Activated CD8-positive, alpha-beta T cell treated with anti-CD3 and anti-CD28 coated beads, Interleukin-2, amount 10 ng/mL, durations not matched to agents 7 days and 5 days (primary cell): ENCODE data around the gene FBXO10. TPM values are rescaled to one million over a fixed set of nuclear protein-coding genes. Genes with fewer than 3 reads are reported as not detected.
A peak's percentile ranks its signal among the peaks of the same experiment; 100 is the strongest.

Source experiments
- ATAC-seq: fragments of 150-1000 bp; cut with Tn5 transposase; one replicate; pipeline ENCODE4 v1.10.0; 2021; ENCODE audit warnings: moderate library complexity
- CTCF ChIA-PET: fragments of 350-600 bp; sonication (Branson Sonifier 250); formaldehyde crosslinking; loops from one replicate; lab custom pipeline; 2021; ENCODE audit warnings: antibody characterized with exemption; lab: Charles Lee
- POLR2A ChIA-PET: fragments of 350-600 bp; sonication (Branson Sonifier 250); formaldehyde crosslinking; loops from one replicate; lab custom pipeline; 2021; ENCODE audit warnings: antibody characterized with exemption; lab: Charles Lee
- DNase-seq: peaks from one replicate; pipeline ENCODE4 v3.0.0-alpha.2; 2020
- H3K27ac Mint-ChIP-seq: one replicate; pipeline ENCODE4 v1.8.0; 2021; ENCODE audit warnings: mild to moderate bottlenecking, mixed read lengths
- H3K27me3 Mint-ChIP-seq: one replicate; pipeline ENCODE4 v1.8.0; 2021; ENCODE audit warnings: low read depth, mixed read lengths
- H3K36me3 Mint-ChIP-seq: one replicate; pipeline ENCODE4 v1.8.0; 2021; ENCODE audit warnings: low read depth, mixed read lengths
- H3K4me1 Mint-ChIP-seq: one replicate; pipeline ENCODE4 v1.8.0; 2021; ENCODE audit warnings: low read depth, mixed read lengths
- H3K4me3 Mint-ChIP-seq: one replicate; pipeline ENCODE4 v1.8.0; 2021; ENCODE audit warnings: mild to moderate bottlenecking, mixed read lengths
- H3K9me3 Mint-ChIP-seq: one replicate; pipeline ENCODE4 v1.8.0; 2022; ENCODE audit warnings: mixed read lengths; ENCODE audit not compliant: insufficient read depth
- total RNA-seq, 2 experiments: library from RNA; stranded (reverse); gene quantifications; one replicate each; pipeline ENCODE4 v1.2.3, GENCODE V29; 2021

Gene FBXO10
- total RNA-seq, 2 experiments from 2014 or later = 2.0 to 2.3 TPM

DNA sequence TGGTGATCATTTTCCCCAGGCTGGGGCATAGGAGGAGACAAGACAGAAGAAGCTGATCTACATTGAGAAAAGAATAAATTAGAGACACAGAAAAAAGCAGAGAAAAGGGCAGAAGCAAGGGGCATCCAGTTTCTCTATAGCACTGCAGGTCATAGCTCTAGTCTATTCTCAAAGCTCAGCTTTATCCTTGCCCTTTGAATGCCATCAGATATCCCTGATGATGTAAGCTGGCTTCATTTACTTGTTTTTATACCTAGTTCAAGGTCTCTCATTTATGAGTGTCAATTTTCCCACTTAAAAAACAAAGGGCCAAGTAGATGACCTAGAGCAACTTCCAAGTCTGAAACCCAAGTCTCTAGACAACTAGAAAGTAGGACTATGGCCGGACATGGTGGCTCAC is 32.7 kb downstream of the FBXO10 start:
- ChIA-PET CTCF (no interaction called here), POLR2A (no interaction called here)
- Mint-ChIP-seq H3K4me1 (no peaks in the 10 kb centered on the region), H3K36me3 (peaks cover 1% of the 10 kb centered on the region), H3K27ac (no peak overlapping the region), H3K9me3 (no peaks in the 10 kb centered on the region), H3K27me3 (no peaks in the 10 kb centered on the region), H3K4me3 (no peak overlapping the region)
- DNase-seq (no peak), ATAC-seq (no peak)

GRCh38 chr9:37542895-37543294 is 33.3 kb downstream of the FBXO10 start:
- POLR2A ChIA-PET = no interaction called here
- peaks cover 1% of the 10 kb centered on the region for H3K36me3 Mint-ChIP-seq
- no peak overlapping the region for H3K4me3 Mint-ChIP-seq
- ATAC-seq = no peak
- DNase-seq = no peak
- no peaks in the 10 kb centered on the region for H3K4me1 Mint-ChIP-seq
- CTCF ChIA-PET = no interaction called here
- no peaks in the 10 kb centered on the region for H3K27me3 Mint-ChIP-seq
- no peak overlapping the region for H3K27ac Mint-ChIP-seq
- no peaks in the 10 kb centered on the region for H3K9me3 Mint-ChIP-seq

GRCh38 chr9:37542488-37542887 is 33.7 kb downstream of the FBXO10 start:
- Mint-ChIP-seq H3K4me1 (no peaks in the 10 kb centered on the region), H3K27me3 (no peaks in the 10 kb centered on the region), H3K4me3 (no peak overlapping the region), H3K9me3 (no peaks in the 10 kb centered on the region), H3K36me3 (peaks cover 1% of the 10 kb centered on the region), H3K27ac (no peak overlapping the region)
- ATAC-seq (no peak), DNase-seq (no peak)
- POLR2A ChIA-PET = no interaction called here
- CTCF ChIA-PET = no interaction called here

DNA sequence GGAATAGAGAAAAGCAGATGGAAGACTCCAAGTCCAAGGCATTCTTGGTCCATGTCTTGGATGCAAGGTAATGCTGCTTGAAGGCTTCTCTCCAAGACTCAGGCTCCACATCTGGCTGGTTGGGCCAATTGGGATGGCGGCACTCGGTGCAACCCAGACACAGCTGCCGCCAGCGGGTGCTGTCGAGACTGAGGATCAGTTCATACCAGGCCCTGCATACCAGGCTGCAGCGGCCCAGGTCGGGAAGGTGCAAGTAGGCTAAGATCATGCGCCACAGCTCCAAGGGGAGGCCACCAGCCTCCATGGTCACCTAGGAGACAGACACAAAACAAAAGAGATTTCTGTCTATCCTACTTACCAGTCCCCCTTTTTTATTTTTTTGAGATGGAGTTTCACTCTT is 34.7 kb downstream of the FBXO10 start:
- ChIA-PET CTCF (no interaction called here), POLR2A (interaction anchor here (0.6 kb wide), 1 partner anchor 156 kb away, joined by 4 read pairs; no protein-coding TSS in a partner anchor)
- Mint-ChIP-seq H3K4me1 (no peaks in the 10 kb centered on the region), H3K36me3 (peaks cover 1% of the 10 kb centered on the region), H3K27me3 (no peaks in the 10 kb centered on the region), H3K9me3 (no peaks in the 10 kb centered on the region), H3K27ac (no peak overlapping the region), H3K4me3 (no peak overlapping the region)
- ATAC-seq (no peak), DNase-seq (no peak)

GRCh38 chr9:37540634-37541033 is 35.5 kb downstream of the FBXO10 start:
- H3K27me3 Mint-ChIP-seq = no peaks in the 10 kb centered on the region
- ATAC-seq (no peak), DNase-seq (no peak)
- peaks cover 1% of the 10 kb centered on the region for H3K36me3 Mint-ChIP-seq
- POLR2A ChIA-PET = no interaction called here
- H3K4me3 Mint-ChIP-seq = no peak overlapping the region
- no peaks in the 10 kb centered on the region for H3K9me3 Mint-ChIP-seq
- CTCF ChIA-PET = no interaction called here
- H3K27ac Mint-ChIP-seq = no peak overlapping the region
- no peaks in the 10 kb centered on the region for H3K4me1 Mint-ChIP-seq

DNA sequence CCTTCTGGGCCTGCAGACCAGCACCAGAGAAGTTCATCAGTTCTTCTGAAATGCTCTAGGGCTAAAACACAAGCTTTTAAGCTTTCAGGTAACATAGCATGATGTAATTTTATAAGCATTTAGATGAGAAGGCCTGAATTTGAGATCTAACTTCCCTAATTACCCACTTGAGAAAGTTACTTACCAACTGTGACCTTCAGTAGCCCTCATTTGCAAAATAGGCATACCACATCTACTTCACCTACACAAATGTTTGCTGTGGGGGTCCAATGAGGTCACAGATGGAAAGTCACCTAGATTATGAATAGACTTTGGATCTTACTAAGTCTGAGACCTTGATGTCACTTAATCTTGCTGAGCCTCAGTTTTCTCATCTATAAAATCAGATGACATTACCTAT is 36.5 kb downstream of the FBXO10 start:
- Mint-ChIP-seq H3K36me3 (peaks cover 1% of the 10 kb centered on the region), H3K4me3 (no peak overlapping the region), H3K4me1 (no peaks in the 10 kb centered on the region), H3K9me3 (no peaks in the 10 kb centered on the region), H3K27ac (no peak overlapping the region), H3K27me3 (no peaks in the 10 kb centered on the region)
- no peak for ATAC-seq
- DNase-seq = no peak
- ChIA-PET CTCF (no interaction called here), POLR2A (no interaction called here)

DNA sequence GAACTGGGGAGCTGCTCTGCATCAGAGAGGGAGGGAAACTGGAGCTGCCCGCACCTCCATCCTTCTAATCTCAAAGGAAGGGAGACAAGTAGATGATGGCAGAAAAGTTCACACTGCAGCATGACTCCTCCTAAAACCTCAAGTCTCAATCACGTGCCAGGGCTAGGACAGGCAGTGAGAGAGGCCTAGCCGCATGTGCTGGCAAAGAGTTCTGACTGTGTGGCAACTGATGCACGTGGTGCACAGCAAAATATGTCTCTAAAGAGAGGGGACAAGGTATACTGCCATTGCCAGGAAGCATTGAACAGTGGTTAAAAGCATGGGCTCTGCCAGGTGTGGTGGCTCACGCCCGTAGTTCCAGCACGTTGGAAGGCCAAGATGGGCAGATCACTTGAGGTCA is 38.1 kb downstream of the FBXO10 start:
- Mint-ChIP-seq H3K27me3 (no peaks in the 10 kb centered on the region), H3K27ac (no peak overlapping the region), H3K9me3 (no peaks in the 10 kb centered on the region), H3K4me1 (no peaks in the 10 kb centered on the region), H3K36me3 (peaks cover 1% of the 10 kb centered on the region), H3K4me3 (no peak overlapping the region)
- no peak for DNase-seq
- CTCF ChIA-PET = no interaction called here
- ATAC-seq = no peak
- POLR2A ChIA-PET = no interaction called here

GRCh38 chr9:37534901-37535300 is 41.3 kb downstream of the FBXO10 start:
- Mint-ChIP-seq H3K27me3 (no peaks in the 10 kb centered on the region), H3K4me3 (no peak overlapping the region)

GRCh38 chr9:37534412-37534811 is 41.8 kb downstream of the FBXO10 start:
- ATAC-seq (no peak), DNase-seq (no peak)
- Mint-ChIP-seq H3K4me1 (no peaks in the 10 kb centered on the region), H3K27me3 (no peaks in the 10 kb centered on the region), H3K36me3 (no peaks in the 10 kb centered on the region), H3K9me3 (no peaks in the 10 kb centered on the region), H3K4me3 (no peak overlapping the region), H3K27ac (no peak overlapping the region)
- CTCF ChIA-PET = no interaction called here
- POLR2A ChIA-PET = no interaction called here

More at GRCh38 chr9:37534901-37535300, 41.3 kb downstream of the FBXO10 start:
- ChIA-PET CTCF (no interaction called here), POLR2A (no interaction called here)
- no peaks in the 10 kb centered on the region for H3K4me1 Mint-ChIP-seq
- peaks cover 1% of the 10 kb centered on the region for H3K36me3 Mint-ChIP-seq
- H3K27ac Mint-ChIP-seq = no peak overlapping the region
- ATAC-seq (no peak), DNase-seq (no peak)
- no peaks in the 10 kb centered on the region for H3K9me3 Mint-ChIP-seq

GRCh38 chr9:37531699-37532098 is 44.5 kb downstream of the FBXO10 start:
- ChIA-PET CTCF (no interaction called here), POLR2A (no interaction called here)
- no peak overlapping the region for H3K4me3 Mint-ChIP-seq
- ATAC-seq (peak; percentile 29), DNase-seq (no peak)
- no peaks in the 10 kb centered on the region for H3K27me3 Mint-ChIP-seq
- no peaks in the 10 kb centered on the region for H3K36me3 Mint-ChIP-seq
- no peak overlapping the region for H3K27ac Mint-ChIP-seq
- peaks cover 9% of the 10 kb centered on the region for H3K4me1 Mint-ChIP-seq
- no peaks in the 10 kb centered on the region for H3K9me3 Mint-ChIP-seq

DNA sequence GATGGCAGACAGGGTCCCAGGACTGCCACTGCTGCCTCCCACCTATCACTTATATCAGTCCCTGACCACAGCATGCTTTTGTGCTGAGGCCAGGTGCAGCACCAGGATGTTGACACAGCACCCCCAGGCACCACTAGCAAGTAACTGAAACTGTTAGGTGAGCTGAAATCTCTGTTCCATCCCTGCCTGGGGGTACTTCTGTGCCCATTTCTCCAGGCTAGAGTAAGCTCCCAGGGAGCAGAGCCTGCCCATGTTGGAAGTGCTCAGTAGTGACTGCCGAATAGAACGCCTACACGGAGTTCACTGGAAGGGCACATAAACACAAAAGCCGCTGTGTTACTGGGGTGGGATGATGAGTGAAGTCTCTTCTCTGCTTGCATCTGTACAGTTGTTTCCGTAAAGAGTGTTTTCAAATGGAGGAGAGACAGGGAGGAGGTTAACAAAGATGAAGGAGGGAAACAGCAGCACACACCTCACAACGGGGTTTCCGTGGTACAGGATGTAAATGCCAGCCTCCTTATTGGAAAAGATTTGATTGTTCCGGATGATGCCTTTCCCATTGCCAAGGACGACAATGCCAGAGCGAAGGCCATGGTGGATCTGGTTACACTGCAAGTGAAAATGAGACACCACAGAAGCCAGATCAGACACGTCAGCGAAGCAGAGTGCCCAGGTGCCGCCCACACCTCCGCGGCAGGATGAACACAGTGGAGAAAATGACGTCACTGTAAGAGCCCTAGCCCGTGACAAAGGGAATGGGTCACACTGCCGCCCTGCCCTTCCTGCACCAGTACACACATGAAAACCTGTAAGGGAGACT is 47.3 kb downstream of the FBXO10 start:
- peak; percentile 45 for DNase-seq
- peak overlapping the region; percentile 24 for H3K4me3 Mint-ChIP-seq
- CTCF ChIA-PET = no interaction called here

GRCh38 chr9:37523916-37524315 is 52.3 kb downstream of the FBXO10 start:
- Mint-ChIP-seq H3K4me3 (no peak overlapping the region), H3K36me3 (no peaks in the 10 kb centered on the region), H3K27me3 (no peaks in the 10 kb centered on the region), H3K9me3 (no peaks in the 10 kb centered on the region), H3K27ac (no peak overlapping the region), H3K4me1 (peaks cover 5% of the 10 kb centered on the region)
- DNase-seq = no peak
- ChIA-PET POLR2A (no interaction called here), CTCF (no interaction called here)
- no peak for ATAC-seq

More for the DNA sequence above, 47.3 kb downstream of the FBXO10 start:
- no peaks in the 10 kb centered on the region for H3K9me3 Mint-ChIP-seq
- H3K27ac Mint-ChIP-seq = peak overlapping the region; percentile 39
- peaks cover 9% of the 10 kb centered on the region for H3K4me1 Mint-ChIP-seq
- H3K27me3 Mint-ChIP-seq = no peaks in the 10 kb centered on the region
- no peaks in the 10 kb centered on the region for H3K36me3 Mint-ChIP-seq
- ATAC-seq = peak; percentile 79
- POLR2A ChIA-PET = no interaction called here
